HL-60/S4 treated with phorbol 12-myristate 13-acetate at 8.2 ng/mL for 4 days and 3 days (cell line): ENCODE results near the gene RACK1.

Experiments
- in situ Hi-C: fragments of 300-500 bp; cut with MboI; formaldehyde crosslinking; loops from 2 replicates; pipeline ENCODE4 v1.15.0; 2022; ENCODE audit warnings: low sequenced_read_pairs

The RACK1 gene

DNA sequence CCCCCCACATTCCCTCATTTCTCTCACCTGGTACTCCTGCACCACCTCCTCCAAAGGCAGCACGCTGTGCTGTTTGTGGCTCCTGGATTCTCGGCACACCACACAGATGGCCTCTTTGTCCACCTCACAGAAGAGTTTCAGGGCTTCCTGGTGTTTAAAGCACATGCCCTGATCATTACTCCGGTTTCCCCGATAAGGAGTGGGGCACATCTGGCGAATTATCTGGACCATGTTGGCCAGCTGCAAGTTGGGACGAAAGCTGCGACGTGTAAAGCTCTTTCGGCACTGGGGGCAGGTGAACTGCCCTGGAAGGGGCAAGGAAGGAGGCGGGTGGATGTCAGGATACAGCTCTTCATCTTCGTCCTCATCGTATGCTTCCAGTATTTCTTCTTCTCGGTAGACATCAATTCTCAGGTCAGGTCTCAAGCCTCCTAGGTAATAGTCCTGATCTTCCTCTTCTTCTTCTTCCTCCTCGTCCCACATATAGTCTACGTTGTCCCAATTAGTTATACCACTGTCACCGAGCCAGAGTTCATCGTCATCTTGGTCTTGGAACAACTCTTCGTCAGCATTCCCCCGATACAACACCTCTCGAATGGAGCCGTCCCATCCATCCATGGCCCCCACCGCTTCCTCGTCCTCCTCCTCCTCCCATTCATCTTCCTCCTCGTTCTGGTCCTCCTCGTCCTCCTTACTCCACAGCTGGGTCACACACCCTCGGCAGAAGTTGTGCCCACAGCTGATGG lies 16.4 kb upstream of the RACK1 start:
- in situ Hi-C loops, result no loop called here

DNA sequence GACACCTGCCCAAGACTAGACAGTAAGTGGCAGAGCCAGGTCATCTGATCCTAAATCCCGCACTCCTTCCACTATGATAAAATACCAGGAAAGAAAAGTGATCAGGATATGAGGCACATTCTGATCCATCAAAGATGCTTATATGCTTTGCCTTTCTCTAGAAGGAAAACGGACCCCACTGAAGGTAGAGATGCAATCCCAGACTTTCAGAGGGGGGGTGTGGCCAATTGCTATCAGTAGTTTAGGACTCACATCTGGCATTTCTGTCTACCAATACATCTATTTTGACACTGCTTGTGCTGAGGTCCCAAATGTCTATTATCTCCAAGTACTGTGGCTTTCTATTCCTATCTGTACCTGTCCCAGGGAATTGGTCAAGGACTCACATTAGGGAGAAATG lies 15.6 kb upstream of the RACK1 start:
- in situ Hi-C loops, result no loop called here

DNA sequence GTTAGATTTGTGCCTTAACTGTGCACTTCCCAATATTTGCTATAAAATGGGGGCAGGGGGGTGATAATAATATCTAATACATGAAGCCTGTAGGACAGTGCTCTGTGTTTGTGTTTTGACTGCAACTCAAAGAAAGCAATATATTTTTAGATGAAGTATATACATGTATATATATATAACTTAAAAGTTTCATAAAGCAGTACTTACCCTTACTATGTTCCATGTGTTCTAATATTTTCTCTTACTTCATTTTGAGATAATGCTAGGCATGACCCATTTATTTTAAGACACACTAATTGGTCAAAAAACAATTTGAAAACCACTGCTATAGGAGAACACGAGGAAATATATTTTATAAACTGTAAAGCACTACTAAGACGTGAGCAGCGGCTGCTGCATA lies 14.9 kb upstream of the RACK1 start:
- in situ Hi-C loops, result no loop called here

DNA sequence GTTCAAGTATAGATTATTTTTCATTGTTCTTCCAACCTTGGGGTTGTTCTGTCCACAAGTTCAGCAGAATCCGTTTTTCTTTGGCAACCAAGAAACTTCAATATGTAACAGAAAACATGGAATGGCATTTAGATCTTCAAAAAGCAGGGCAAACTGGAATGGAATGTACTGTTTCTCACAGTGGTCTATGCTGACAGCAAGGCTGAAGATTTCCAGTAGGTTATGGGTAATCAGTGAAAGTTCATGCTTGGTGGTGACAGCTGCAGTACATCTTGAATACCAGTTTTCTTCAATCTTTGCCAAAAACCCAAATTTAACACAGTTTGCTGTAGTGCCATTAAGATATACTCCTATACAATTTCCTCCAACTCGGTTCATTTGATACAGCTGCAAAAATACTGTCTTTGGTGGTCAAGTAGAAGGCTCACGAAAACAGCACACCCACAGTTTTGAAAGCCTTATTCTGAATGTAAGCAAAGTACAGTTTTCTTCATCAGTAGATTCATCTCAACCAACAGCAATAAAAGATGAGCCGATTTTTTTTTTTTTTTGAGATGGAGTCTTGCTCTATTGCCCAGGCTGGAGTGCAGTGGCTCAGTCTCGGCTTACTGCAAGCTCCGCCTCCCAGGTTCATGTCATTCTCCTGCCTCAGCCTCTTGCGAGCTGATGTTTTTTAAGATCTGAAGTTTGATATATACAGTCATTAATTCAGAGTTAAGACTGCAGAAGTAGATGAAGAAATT lies 12.3 kb upstream of the RACK1 start:
- in situ Hi-C loops, result no loop called here

DNA sequence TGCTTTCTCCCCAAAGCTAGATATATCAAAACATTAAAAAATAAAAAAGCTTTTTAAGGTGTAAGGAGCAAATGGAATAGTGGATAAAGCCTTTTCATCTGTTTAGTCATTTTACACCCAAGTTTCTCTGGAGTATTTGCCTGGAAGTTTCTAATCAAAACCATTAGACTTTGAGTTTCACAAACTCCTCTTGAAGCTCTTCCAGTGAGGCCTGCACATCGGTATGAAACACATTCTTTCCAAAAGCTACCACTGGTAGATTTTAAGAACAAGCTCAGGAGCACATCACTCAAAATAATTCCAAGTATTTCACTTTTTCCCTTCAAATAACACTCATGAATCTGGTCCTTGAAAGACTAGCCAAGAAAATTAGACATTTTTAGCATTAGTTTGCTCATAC lies 11.6 kb upstream of the RACK1 start:
- in situ Hi-C loops, result no loop called here

DNA sequence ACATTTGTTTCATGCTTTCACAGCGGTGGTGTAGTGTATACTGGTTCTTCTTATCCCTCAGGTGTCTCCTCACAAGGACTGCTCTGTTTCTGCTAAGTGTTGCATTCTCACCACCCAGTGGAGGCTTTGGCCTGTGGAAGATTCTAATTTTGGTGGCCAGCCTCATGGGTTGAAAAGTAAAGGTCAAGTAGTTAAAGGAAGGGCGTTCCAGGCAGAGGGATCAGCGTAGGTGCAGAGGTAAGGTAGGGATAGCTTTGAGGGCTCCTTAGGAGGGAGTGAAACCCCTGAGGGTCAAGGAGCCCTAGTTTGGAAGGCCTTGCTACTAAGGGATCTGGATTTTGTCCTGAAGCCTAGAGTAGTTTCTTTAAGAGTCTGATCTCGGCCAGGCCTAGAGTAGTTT lies 4.6 kb upstream of the RACK1 start:
- in situ Hi-C loops, result no loop called here

DNA sequence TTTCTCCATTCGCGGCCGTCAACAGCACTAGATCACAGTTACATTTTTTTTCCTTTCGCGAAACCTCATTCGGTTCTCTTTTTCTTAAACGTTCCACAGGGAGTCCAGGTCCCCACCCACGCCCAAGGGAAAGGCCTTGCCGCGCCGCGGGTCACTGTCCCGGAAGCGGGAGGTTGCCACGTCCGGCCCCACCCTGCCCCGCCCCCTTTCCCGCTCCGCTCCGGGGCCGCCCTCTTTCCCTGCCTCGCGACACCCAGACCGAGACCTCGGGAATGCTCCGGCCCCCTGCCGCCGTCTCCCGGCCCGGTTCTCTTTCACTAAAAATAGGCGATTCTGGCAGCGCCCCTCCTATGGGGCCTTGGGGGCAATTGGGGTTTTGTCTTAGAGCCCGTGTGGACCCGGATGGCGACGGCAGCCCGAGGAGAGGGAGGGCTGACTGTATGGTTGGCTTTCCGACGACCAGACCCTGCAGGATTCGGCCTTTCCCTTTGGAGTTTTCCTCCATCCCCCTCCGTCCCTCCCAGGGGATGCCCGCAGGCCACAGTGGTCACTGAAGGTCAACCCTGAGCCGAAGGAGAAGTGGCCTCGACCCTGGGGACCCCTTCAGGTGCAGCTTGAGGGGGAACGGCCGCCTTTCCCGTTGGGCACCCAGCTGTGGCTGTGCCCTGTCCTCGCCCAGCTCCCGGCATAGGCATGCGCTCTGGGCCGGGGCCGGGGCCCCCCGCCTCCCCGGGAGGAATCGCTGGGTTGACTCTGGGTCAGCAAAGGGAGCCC lies 2.8 kb upstream of the RACK1 start:
- in situ Hi-C loops, result no loop called here

DNA sequence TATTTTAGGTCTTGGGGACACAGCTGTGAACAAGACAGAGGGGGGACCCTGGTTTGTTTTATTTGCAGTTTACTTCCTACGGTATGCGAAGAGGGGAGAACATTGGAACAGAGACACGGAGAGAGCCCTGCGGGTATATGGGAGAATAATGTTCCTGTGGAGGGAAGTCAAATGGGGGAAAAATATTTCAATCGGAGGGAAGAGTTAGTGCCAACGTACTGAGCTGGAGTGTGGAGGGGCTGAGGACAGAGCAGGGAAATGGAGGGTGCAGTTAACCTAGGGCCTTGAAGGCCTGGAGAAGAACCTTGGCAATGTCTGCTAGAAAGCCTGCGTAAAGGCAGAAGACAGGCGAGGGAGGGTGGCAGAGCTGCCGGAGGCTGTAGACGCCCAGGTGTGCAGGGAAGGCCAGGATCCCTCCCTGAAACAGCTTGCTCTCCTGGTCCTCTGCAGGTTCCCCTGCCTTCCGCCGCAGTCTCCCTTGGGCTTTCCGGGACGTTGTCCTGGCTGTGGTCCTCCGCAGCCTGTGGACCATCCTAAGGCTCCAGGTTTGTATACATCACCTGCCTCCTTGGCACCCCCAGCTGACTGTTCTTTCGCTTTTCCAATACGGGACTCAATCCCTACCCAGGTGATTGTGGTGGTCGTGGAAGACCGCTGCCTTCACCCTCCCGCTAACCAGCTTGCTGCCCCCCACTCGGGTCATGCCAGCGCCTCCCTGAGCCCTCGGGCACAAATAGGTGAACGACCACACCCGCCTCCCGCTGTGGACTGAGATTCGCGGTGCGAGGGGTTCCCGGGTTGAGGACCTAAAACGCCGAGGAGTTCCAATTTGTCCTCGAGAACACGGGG lies 1.9 kb upstream of the RACK1 start:
- in situ Hi-C loops, result no loop called here

DNA sequence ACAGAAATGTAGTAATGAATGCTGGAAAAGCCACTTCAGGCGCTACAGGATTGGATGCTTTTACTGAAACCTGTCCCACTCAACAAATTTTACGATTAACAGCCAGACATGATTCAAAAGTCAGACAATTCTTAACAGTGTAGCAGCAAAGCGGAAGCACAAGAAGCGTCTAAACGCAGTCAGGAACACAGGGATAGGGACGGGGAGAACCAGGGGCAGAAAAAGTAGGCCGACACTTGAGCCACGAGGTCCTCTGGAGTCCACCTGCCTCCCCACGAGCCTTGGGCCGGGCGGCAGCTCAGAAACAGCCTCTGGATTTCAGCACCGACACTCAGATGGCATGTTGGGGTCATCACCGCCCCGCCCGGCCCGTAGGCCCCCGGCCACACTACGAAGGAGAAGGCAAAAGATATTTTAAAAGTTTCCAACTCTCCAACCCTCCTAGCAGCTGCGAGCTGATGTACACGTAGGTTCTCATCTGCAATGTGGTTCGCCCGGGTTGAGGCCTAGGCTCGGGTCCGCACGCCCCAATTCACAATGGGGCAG lies 615 bp downstream of the RACK1 start:
- in situ Hi-C loops, result no loop called here

DNA sequence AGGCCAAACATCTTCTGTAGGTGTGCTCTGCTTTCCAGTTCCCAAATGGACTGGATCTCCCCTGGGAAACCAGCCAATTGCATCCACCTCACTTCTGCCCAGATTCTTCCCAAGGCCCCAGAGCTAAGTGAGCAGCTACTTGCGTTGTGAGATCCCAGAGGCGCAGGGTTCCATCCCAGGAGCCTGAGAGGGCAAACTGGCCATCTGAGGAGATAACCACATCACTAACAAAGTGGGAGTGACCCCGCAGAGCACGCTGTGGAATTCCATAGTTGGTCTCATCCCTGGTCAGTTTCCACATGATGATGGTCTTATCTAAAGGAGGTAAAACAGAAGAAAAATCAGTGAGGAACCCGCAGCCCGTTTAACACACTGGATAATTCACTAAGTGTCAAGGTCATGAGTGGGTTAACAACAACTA lies 1.7 kb downstream of the RACK1 start:
- in situ Hi-C loops, result no loop called here

DNA sequence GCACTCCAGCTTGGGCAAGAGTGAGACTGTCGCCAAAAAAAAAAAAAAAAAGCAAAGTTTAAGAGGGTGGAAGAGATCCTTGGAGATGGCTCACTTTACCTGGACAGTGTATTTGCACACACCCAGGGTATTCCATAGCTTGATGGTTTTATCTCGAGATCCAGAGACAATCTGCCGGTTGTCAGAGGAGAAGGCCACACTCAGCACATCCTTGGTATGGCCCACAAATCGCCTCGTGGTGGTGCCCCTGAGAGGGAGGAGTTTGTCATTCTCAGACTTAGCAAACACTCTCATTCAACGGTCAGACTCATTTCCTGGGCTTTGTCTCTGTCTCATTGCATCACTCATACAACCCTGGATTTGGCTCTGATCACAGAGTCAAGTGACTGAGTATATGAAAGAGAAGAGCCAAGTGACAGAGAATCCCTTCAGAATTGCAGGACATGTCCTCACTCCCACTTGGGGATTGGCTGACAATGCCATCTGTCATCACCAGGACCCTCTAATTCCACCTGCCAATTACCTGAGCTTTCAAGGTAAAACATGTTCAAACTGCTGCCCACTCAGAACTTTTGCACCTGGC lies 2.2 kb downstream of the RACK1 start:
- in situ Hi-C loops, result no loop called here

DNA sequence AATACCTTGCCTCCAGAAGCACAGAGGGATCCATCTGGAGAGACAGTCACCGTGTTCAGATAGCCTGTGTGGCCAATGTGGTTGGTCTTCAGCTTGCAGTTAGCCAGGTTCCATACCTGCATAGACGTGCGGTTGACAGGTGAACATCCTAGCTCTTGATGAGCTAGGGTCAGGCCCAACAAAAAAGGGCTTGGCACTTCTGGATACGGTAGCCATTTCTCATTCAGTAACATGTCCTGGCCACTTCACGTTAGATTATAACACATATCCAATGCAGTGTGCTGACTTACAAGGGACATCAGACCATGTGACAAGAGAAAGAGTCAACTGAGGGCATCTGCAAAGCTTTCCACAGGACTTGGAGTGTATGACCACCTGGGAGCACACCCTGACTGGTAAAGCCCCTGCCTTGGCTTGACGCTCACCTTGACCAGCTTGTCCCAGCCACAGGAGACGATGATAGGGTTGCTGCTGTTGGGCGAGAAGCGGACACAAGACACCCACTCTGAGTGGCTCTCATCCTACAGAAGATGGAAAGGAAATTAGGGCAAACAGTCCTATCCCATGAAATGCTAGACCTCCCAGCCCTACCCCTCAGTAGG lies 4.5 kb downstream of the RACK1 start:
- in situ Hi-C loops, result no loop called here

DNA sequence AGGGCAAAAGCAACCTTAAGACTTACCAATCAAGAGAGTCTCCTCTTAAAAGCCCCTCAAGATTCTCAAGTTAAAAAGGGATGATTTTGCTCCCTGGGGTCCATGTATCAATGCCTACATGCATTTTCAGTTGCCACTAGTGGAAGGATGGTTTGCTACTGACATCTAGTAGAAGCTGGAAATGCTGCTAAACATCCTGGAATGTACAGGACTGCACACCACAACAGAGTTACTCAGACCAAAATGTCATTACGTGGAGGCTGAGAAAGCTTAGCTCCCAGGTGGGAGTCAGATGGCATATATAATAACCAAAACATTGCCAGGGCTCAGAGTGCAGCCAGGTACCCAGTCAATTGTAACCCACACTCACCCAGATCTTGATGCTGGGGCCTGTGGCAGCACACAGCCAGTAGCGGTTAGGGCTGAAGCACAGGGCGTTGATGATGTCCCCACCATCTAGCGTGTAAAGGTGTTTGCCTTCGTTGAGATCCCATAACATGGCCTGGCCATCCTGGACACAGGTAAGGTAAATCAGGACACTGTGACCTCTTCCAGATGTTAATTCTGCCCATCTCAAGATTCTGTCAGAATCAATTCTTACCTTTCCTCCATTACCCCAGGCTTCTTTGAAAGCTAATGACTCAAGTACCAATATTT lies 5.8 kb downstream of the RACK1 start:
- in situ Hi-C loops, result no loop called here

DNA sequence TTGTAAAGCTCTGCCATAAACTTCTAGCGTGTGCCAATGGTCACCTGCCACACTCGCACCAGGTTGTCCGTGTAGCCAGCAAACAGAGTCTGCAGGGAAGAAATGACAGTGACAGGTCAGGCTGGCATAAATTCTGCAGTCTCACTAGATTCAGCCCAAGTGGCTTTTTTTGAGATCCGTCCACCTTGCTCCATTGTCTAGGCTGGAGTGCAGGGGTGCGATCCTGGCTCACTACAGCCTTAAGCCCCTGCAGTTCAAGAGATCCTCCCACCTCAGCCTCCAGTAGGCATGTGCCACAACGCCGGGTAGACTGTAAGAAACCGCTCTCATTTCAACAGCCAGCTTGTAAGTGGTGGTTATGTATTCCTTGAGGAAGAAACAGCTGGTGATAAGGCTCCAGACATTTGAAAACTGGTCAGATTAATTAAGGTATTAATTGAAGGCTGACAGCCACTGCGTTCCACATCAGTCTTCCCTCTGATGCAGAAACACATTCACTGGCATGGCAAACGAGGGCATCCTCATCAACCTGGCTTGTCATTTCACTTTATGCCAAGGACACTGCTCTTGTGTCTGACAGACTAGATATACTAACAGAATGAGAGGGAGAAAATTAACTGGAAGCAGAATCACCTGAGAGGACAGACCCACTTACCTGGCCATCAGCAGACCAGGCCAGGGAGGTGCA lies 6.6 kb downstream of the RACK1 start:
- in situ Hi-C loops, result no loop called here

DNA sequence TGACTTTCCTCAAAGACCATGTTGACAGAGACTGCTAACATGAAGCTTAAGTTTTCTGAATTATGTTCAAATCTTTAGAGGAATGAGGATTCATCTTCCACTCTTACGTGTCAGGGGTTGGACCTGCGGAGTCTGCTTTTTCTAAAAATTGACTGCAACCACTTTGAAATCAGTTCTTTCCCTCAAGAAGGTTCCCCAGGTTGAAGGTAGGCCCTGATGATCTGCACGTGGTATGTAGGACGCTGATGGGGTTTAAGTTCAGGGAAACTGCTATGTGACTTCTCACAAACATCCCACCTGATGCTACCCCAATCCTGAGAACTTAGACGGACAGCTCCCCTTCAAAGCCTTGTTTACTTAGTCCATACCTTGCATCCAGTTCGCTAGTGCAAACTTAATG lies 7.2 kb downstream of the RACK1 start:
- in situ Hi-C loops, result no loop called here

DNA sequence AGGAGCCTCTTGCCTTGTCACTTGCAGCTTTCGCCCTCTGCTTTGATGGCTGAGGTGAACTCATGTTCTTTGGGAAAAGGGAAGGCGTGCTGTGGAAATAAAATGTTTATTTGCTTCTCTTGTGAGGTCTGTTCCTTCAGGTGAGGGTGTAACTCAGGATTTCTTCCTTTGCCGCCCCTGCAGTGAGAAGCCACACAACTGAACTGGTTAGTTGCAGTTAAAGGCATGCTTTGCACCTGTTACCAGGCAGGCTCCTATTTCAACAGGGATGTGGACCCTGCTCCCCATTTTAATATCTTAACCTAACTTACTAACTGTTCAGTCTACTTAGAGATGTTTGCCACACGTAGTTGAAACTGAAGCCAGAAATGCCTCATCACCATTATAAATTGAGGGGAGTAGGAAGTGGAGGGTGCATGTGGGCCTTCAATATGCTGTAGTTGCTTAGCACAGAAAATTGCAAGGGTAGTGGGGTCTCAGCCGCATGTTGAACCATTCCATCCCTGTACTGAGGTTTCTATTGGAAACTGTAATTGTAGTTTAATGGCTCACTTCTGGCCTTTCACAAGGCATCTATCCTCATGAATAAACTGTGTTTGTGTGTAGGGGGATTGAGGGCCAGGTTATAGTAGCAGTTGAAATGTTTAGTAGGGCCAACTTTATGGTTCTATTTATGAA lies 7.9 kb downstream of the RACK1 start:
- in situ Hi-C loops, result no loop called here

DNA sequence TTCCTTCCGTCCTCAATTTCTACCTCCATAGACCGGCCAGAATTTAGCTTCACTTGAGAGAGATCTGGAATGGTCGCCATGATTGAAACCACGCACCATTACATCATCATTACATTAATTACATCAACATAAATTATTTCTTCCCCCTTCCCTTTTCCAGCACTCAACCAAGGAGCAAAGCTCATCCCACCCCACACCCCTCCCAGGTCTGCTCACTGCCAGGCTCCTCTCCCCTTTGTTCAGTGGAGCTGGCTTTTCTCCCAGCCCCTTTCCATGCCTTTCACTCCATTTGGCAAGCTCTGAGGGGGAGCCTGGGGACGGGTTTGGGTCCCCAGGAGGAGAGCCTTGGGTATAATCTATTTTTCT lies 8.4 kb downstream of the RACK1 start:
- in situ Hi-C loops, result no loop called here
